GM12801 (cell line): Measurements from ENCODE around the gene FUS.

Experiments used
- CTCF ChIP-seq: IDR thresholded peaks from one replicate; pipeline ENCODE4 v1.5.1; 2011; ENCODE audit warnings: control low read depth; ENCODE audit not compliant: insufficient read length; ENCODE audit errors: extremely low read depth

Gene FUS

GRCh38 chr16:31213877-31214707 is 34.2 kb downstream of the FUS start, which contains the start of gene TRIM72:
Gene TRIM72 (plus strand): TSS chr16:31214119. CDS start chr16:31214739, 620 bp downstream.
- no peak for TF ChIP-seq CTCF

- no peak for TF ChIP-seq CTCF
These were observed 34.9 kb downstream of the FUS start for GRCh38 chr16:31214708-31215286.

- no peak for TF ChIP-seq CTCF
These were observed 35.6 kb downstream of the FUS start for GRCh38 chr16:31215287-31216162.

- TF ChIP-seq CTCF = no peak
These were observed 36.6 kb downstream of the FUS start, which contains the start of gene PYDC1 for GRCh38 chr16:31216422-31217135. Gene PYDC1 (minus strand): TSS chr16:31217135. CDS start chr16:31217028, 107 bp downstream.

- no peak for TF ChIP-seq CTCF
These were observed 37.2 kb downstream of the FUS start for GRCh38 chr16:31217136-31217530.

GRCh38 chr16:31219154-31219741 is 39.3 kb downstream of the FUS start:
- TF ChIP-seq CTCF = no peak
